HepG2 (cell line): ENCODE measurements around the gene LCE7A. TPM values are rescaled to one million over a fixed set of nuclear protein-coding genes. Genes with fewer than 3 reads are reported as not detected.
A peak's percentile ranks its signal among the peaks of the same experiment; 100 is the strongest.

Experiments used
- ATAC-seq: fragments of 200-7000 bp; cut with Tn5 transposase; 3 replicates; pipeline ENCODE4 v1.9.1; 2020; ENCODE audit warnings: mild to moderate bottlenecking, moderate library complexity
- BruUV-seq: library from RNA; stranded (reverse); fragments of 400-500 nt; replicated peaks from 2 replicates; lab custom pipeline; 2021; lab: Mats Ljungman, UMichigan
- CTCF ChIA-PET: fragments of 300-600 bp; formaldehyde crosslinking; extraction: SDS; loops from one replicate; lab custom pipeline; 2021; ENCODE audit warnings: low total read pairs, inconsistent platforms, low intra/inter-chr PET ratio; lab: Yijun Ruan, JAX
- POLR2A ChIA-PET: fragments of 350-600 bp; sonication (Branson Sonifier 250); formaldehyde crosslinking; loops from one replicate; lab custom pipeline; 2020; ENCODE audit warnings: antibody characterized with exemption, inconsistent platforms; lab: Yijun Ruan, JAX
- DNase-seq: peaks from one replicate; pipeline ENCODE4 v3.0.0-alpha.2; 2015; ENCODE audit warnings: low spot score
- FAIRE-seq: peaks from 3 replicates; lab custom pipeline; 2011; peaks lifted over from hg19 to GRCh38; lab: Jason Lieb, UNC
- H2AFZ ChIP-seq: one replicate; pipeline ENCODE4 v1.6.1; 2011; ENCODE audit warnings: low read length, inconsistent platforms
- H3K27ac ChIP-seq: fragments of 300-600 bp; 3 replicates; pipeline ENCODE4 v1.8.0; 2011; ENCODE audit warnings: mixed run types, mild to moderate bottlenecking, mixed read lengths, low read length, inconsistent platforms; ENCODE audit not compliant: insufficient read depth; ENCODE audit errors: extremely low read length
- H3K27me3 ChIP-seq, 2 experiments: fragments of 200-600 bp in 1 of 2; 2 replicates in 1 of 2; 3 replicates in 1 of 2; pipeline versions ENCODE4 v1.6.0 to v1.8.0; 2011; ENCODE audit warnings: low read length in 2 of 2, mild to moderate bottlenecking in 2 of 2, moderate library complexity in 2 of 2, inconsistent platforms in 1 of 2; ENCODE audit not compliant: insufficient read depth in 2 of 2, control insufficient read depth in 1 of 2
- H3K36me3 ChIP-seq, 2 experiments: fragments of 200-600 bp in 1 of 2; replicated peaks in 1 of 2; 2 replicates in 1 of 2; 3 replicates in 1 of 2; pipeline versions ENCODE4 v1.5.1 to v1.8.0; 2011; ENCODE audit warnings: low read length in 2 of 2, inconsistent platforms in 1 of 2; ENCODE audit not compliant: insufficient read depth in 2 of 2, control insufficient read depth in 1 of 2
- H3K4me1 ChIP-seq: 2 replicates; pipeline ENCODE4 v1.5.1; 2012; ENCODE audit warnings: low read length, inconsistent platforms; ENCODE audit not compliant: insufficient read depth
- H3K4me2 ChIP-seq: 2 replicates; pipeline ENCODE4 v1.6.0; 2011; ENCODE audit warnings: low read depth, low read length, inconsistent platforms
- H3K4me3 ChIP-seq, 3 experiments: fragments of 200-600 bp in 1 of 3; sonication (generic), shearing (Covaris generic) in 1 of 3; replicated peaks in 1 of 3; 2 replicates each; pipeline ENCODE4 v1.5.1; 2011 to 2016; ENCODE audit warnings: low read length in 3 of 3, inconsistent platforms in 2 of 3, low read depth in 2 of 3, mild to moderate bottlenecking in 2 of 3, control low read depth in 1 of 3, mixed read lengths in 1 of 3; ENCODE audit not compliant: insufficient read depth in 1 of 3
- H3K79me2 ChIP-seq: one replicate; pipeline ENCODE4 v1.6.1; 2011; ENCODE audit warnings: low read length, inconsistent platforms; ENCODE audit not compliant: insufficient read depth
- H3K9ac ChIP-seq: 2 replicates; pipeline ENCODE4 v1.6.0; 2011; ENCODE audit warnings: mild to moderate bottlenecking, low read depth, low read length, inconsistent platforms; ENCODE audit not compliant: insufficient read depth
- H3K9me3 ChIP-seq: 2 replicates; pipeline ENCODE4 v1.5.1; 2012; ENCODE audit warnings: mild to moderate bottlenecking, low read length
- H4K20me1 ChIP-seq: 2 replicates; pipeline ENCODE4 v1.6.0; 2011; ENCODE audit warnings: inconsistent platforms, mild to moderate bottlenecking, low read length, moderate library complexity; ENCODE audit not compliant: insufficient read depth
- ATRX ChIP-seq: sonication (generic); formaldehyde crosslinking; IDR thresholded peaks from 2 replicates; pipeline ENCODE4 v1.4.0; 2020; ENCODE audit warnings: missing genetic modification reagents, borderline replicate concordance
- BRCA1 ChIP-seq: sonication (generic); formaldehyde crosslinking; IDR thresholded peaks from 2 replicates; pipeline ENCODE4 v1.4.0; 2020; ENCODE audit warnings: missing genetic modification reagents
- CAMTA2 ChIP-seq: sonication (generic); formaldehyde crosslinking; IDR thresholded peaks from 2 replicates; pipeline ENCODE4 v1.4.0; 2020; ENCODE audit warnings: mild to moderate bottlenecking, missing genetic modification reagents, borderline replicate concordance
- DZIP1 ChIP-seq: sonication (generic); formaldehyde crosslinking; IDR thresholded peaks from 2 replicates; pipeline ENCODE4 v1.5.0; 2020; ENCODE audit warnings: mild to moderate bottlenecking, missing genetic modification reagents
- GABPA ChIP-seq, 2 experiments: IDR thresholded peaks; 2 replicates each; pipeline ENCODE4 v1.6.1; 2011 to 2016; ENCODE audit warnings: low read depth in 2 of 2, low read length in 1 of 2, missing biosample characterization in 1 of 2, missing genetic modification characterization in 1 of 2
- GLMP ChIP-seq: sonication (generic); formaldehyde crosslinking; IDR thresholded peaks from 2 replicates; pipeline ENCODE4 v1.9.0; 2021; ENCODE audit warnings: missing genetic modification reagents, mild to moderate bottlenecking, borderline replicate concordance
- JUND ChIP-seq: sonication (generic); formaldehyde crosslinking; IDR thresholded peaks from 2 replicates; pipeline ENCODE4 v1.8.0; 2022; ENCODE audit warnings: mild to moderate bottlenecking, missing genetic modification reagents
- MATR3 ChIP-seq: sonication (generic); formaldehyde crosslinking; IDR thresholded peaks from 2 replicates; pipeline ENCODE4 v1.4.0; 2020; ENCODE audit warnings: missing genetic modification reagents
- MYC ChIP-seq: sonication (generic); formaldehyde crosslinking; IDR thresholded peaks from 2 replicates; pipeline ENCODE4 v1.9.0; 2021; ENCODE audit warnings: missing genetic modification reagents, borderline replicate concordance
- NCOA1 ChIP-seq: sonication (generic); formaldehyde crosslinking; IDR thresholded peaks from 2 replicates; pipeline ENCODE4 v1.9.0; 2021; ENCODE audit warnings: missing genetic modification reagents
- RFX3 ChIP-seq: IDR thresholded peaks from 2 replicates; pipeline ENCODE4 v1.6.1; 2016; ENCODE audit warnings: missing biosample characterization, missing genetic modification reagents
- USF2 ChIP-seq, 2 experiments: sonication (generic) in 1 of 2; formaldehyde crosslinking in 1 of 2; IDR thresholded peaks; 2 replicates each; pipeline versions ENCODE4 v1.5.1 to v1.6.1; 2011 to 2020; ENCODE audit warnings: borderline replicate concordance in 1 of 2, low read depth in 1 of 2, low read length in 1 of 2, mild to moderate bottlenecking in 1 of 2, missing genetic modification reagents in 1 of 2, moderate library complexity in 1 of 2
- ZBTB1 ChIP-seq: sonication (generic); formaldehyde crosslinking; IDR thresholded peaks from 2 replicates; pipeline ENCODE4 v1.4.0; 2020; ENCODE audit warnings: missing genetic modification reagents, borderline replicate concordance
- ZNF121 ChIP-seq: sonication (generic); formaldehyde crosslinking; IDR thresholded peaks from 2 replicates; pipeline ENCODE4 v1.5.0; 2020; ENCODE audit warnings: mild to moderate bottlenecking, missing genetic modification reagents
- ZNF350 ChIP-seq: sonication (generic); formaldehyde crosslinking; IDR thresholded peaks from 2 replicates; pipeline ENCODE4 v1.4.0; 2020; ENCODE audit warnings: mild to moderate bottlenecking, low read depth, missing genetic modification reagents, borderline replicate concordance
- ZNF44 ChIP-seq: sonication (generic); formaldehyde crosslinking; IDR thresholded peaks from 2 replicates; pipeline ENCODE4 v1.5.1; 2020; ENCODE audit warnings: mild to moderate bottlenecking, missing genetic modification reagents
- ZNF530 ChIP-seq: sonication (generic); formaldehyde crosslinking; IDR thresholded peaks from 2 replicates; pipeline ENCODE4 v1.5.0; 2020; ENCODE audit warnings: low read depth, mild to moderate bottlenecking, missing genetic modification reagents
- ZNF674 ChIP-seq: sonication (generic); formaldehyde crosslinking; IDR thresholded peaks from 2 replicates; pipeline ENCODE4 v1.5.0; 2020; ENCODE audit warnings: low read depth, mild to moderate bottlenecking, missing genetic modification reagents
- WGBS: methylation state at CpG from one replicate; pipeline ENCODE4 v1.1.6; 2017; ENCODE audit warnings: low lambda C conversion rate; 5-methylcytosine and 5-hydroxymethylcytosine counted together
- in situ Hi-C: cut with HindIII; loops from 2 replicates; pipeline ENCODE4 v1.10.0; 2017; ENCODE audit warnings: low pct_unique_long_range_greater_than_20kb; ENCODE audit not compliant: extremely low pct_ligation_motif_present
- intact Hi-C: fragments of 100-400 bp; cut with micrococcal nuclease; formaldehyde crosslinking; loops from one replicate; pipeline ENCODE4 v1.10.0; 2022; ENCODE audit not compliant: unreplicated experiment
- polyA plus RNA-seq, 8 experiments: library from polyadenylated mRNA; depleted of rRNA in 3 of 8; stranded (reverse) in 7 of 8; unstranded in 1 of 8; fragments of >200 nt; fragmentation: Illumina TruSeq in 4 of 8; extraction: Trizol in 4 of 8; gene quantifications; 2 replicates each; pipeline versions ENCODE4 v1.2.1 to v1.2.3, GENCODE V29; 2011 to 2016; ENCODE audit warnings: low read depth in 4 of 8, missing spikeins in 1 of 8, mixed read lengths in 1 of 8; ENCODE audit not compliant: insufficient read depth in 1 of 8
- total RNA-seq, 5 experiments: library from RNA; depleted of rRNA; stranded (reverse); fragments of >200 nt; fragmentation: Illumina TruSeq; extraction: Trizol; gene quantifications; 2 replicates each; pipeline ENCODE4 v1.2.3, GENCODE V29; 2016; ENCODE audit warnings: low read depth in 1 of 5

The LCE7A gene
- total and polyA plus RNA-seq, 2 of the 13 experiments (the other 11 are each of a cell fraction or from before 2014, with no cell fraction given) = not detected

GRCh38 chr1:152876827-152877226, 17.0 kb downstream of the LCE7A start:
- H3K9me3 ChIP-seq = no peaks in the 10 kb centered on the region
- DNase-seq (peak; percentile 7), FAIRE-seq (no peak), ATAC-seq (no peak)
- no peak overlapping the region for H3K9ac ChIP-seq
- no peaks in the 10 kb centered on the region for H3K36me3 ChIP-seq
- H3K4me2 ChIP-seq = no peak overlapping the region
- in situ Hi-C loops = loop anchor here (10.0 kb wide), 2 partner anchors 318 to 348 kb away; no protein-coding TSS in a partner anchor
- H3K79me2 ChIP-seq = no peaks in the 10 kb centered on the region
- H3K4me1 ChIP-seq = peaks cover 6% of the 10 kb centered on the region
- H3K27me3 ChIP-seq = no peaks in the 10 kb centered on the region
- BruUV-seq = no TSS peak
- WGBS = 0% methylated on average over 1 of the region's 1 CpG
- CTCF ChIA-PET = no interaction called here
- no peak for TF ChIP-seq BRCA1 (CRISPR knock-in tag)
- no peak for TF ChIP-seq GLMP (CRISPR knock-in tag)
- no peak for TF ChIP-seq JUND (CRISPR knock-in tag)
- TF ChIP-seq CAMTA2 (CRISPR knock-in tag) = no peak
- TF ChIP-seq USF2 (IDR thresholded peaks at IDR 0.05; ENCODE audit: low read depth, low read length) = no peak
- no peak for TF ChIP-seq USF2 (CRISPR knock-in tag; IDR thresholded peaks at IDR 0.05; ENCODE audit: borderline replicate concordance)
- no peak for TF ChIP-seq ZNF674 (CRISPR knock-in tag)
- TF ChIP-seq RFX3 = no peak
- no peak for TF ChIP-seq ZNF350
- no peak for TF ChIP-seq MATR3
- TF ChIP-seq NCOA1 = no peak
- no peak for TF ChIP-seq ZBTB1 (CRISPR knock-in tag)
- TF ChIP-seq DZIP1 (CRISPR knock-in tag) = no peak
- TF ChIP-seq GABPA (IDR thresholded peaks at IDR 0.05; ENCODE audit: low read depth, low read length) = no peak
- TF ChIP-seq GABPA (CRISPR knock-in tag; IDR thresholded peaks at IDR 0.05; ENCODE audit: low read depth) = no peak
- no peak for TF ChIP-seq ATRX (CRISPR knock-in tag)
- no peak for TF ChIP-seq ZNF530
- no peak for TF ChIP-seq MYC (CRISPR knock-in tag)
- TF ChIP-seq ZNF44 (CRISPR knock-in tag) = no peak
- no peak for TF ChIP-seq ZNF121 (CRISPR knock-in tag)
- no peak overlapping the region for H2AFZ ChIP-seq
- H3K27ac ChIP-seq = no peak overlapping the region
- no peak overlapping the region for H3K4me3 ChIP-seq
- POLR2A ChIA-PET = no interaction called here
- H4K20me1 ChIP-seq = no peaks in the 10 kb centered on the region
- intact Hi-C loops = no loop called here
